Pulmonary artery endothelial cell (primary cell): ENCODE results near the gene ERI3. TPM values are rescaled to one million over a fixed set of nuclear protein-coding genes. Genes with fewer than 3 reads are reported as not detected.

ENCODE experiments used
- DNase-seq: peaks from one replicate; pipeline ENCODE4 v3.0.0-alpha.2; 2011; ENCODE audit warnings: low read depth, low spot score
- total RNA-seq: library from RNA; depleted of rRNA; stranded (reverse); fragments of >200 nt; gene quantifications from 2 replicates; pipeline ENCODE4 v1.2.3, GENCODE V29; 2014

The ERI3 gene
- 40.0 and 43.9 TPM in 2 replicates for total RNA-seq

- peak; percentile 87 for DNase-seq
These were observed at the start of gene ERI3 for GRCh38 chr1:44354840-44355581. Gene ERI3 (minus strand): TSS chr1:44355257. CDS start chr1:44355026, 231 bp downstream.

GRCh38 chr1:44401256-44402228, 46.5 kb upstream of the ERI3 start:
- DNase-seq = peak; percentile 40

- DNase-seq = no peak
These were observed 35.2 kb upstream of the ERI3 start for GRCh38 chr1:44390277-44390676.

- no peak for DNase-seq
These were observed 34.4 kb upstream of the ERI3 start for GRCh38 chr1:44389437-44389836.

- DNase-seq = no peak
These were observed 33.5 kb upstream of the ERI3 start for GRCh38 chr1:44388551-44388950.

- no peak for DNase-seq
These were observed 25.7 kb upstream of the ERI3 start for GRCh38 chr1:44380666-44381177.

- DNase-seq = peak; percentile 22
These were observed 23.1 kb upstream of the ERI3 start for GRCh38 chr1:44377925-44378784.

- DNase-seq = no peak
These were observed 20.5 kb upstream of the ERI3 start for GRCh38 chr1:44375547-44375946.

GRCh38 chr1:44371206-44371605, 16.1 kb upstream of the ERI3 start:
- DNase-seq = no peak

GRCh38 chr1:44368471-44369151, 13.6 kb upstream of the ERI3 start:
- no peak for DNase-seq

- DNase-seq = no peak
These were observed 12.9 kb upstream of the ERI3 start for GRCh38 chr1:44367944-44368343.

- DNase-seq = no peak
These were observed 11.4 kb upstream of the ERI3 start for GRCh38 chr1:44366371-44366975.

GRCh38 chr1:44361478-44361877, 6.4 kb upstream of the ERI3 start:
- no peak for DNase-seq

GRCh38 chr1:44359234-44359935, 4.3 kb upstream of the ERI3 start:
- DNase-seq = no peak

- no peak for DNase-seq
These were observed 2.7 kb upstream of the ERI3 start for GRCh38 chr1:44357710-44358109.

GRCh38 chr1:44355582-44356305, 687 bp upstream of the ERI3 start:
- no peak for DNase-seq

- no peak for DNase-seq
These were observed 703 bp downstream of the ERI3 start for GRCh38 chr1:44354268-44354839.

- DNase-seq = no peak
These were observed 1.5 kb downstream of the ERI3 start for GRCh38 chr1:44353604-44354003.

- DNase-seq = no peak
These were observed 3.8 kb downstream of the ERI3 start for GRCh38 chr1:44351289-44351688.
